DMS153 treated with DMSO at 0.1 percent for 48 hours (cell line): Measurements from ENCODE around the gene UBE2M.
"Not testable (repeated sequence)": the region's sequence is repeated elsewhere in the genome, so short reads cannot be mapped to it uniquely, and the experiment has no call there.

Source experiments
- DNase-seq: peaks from one replicate; lab custom pipeline; 2025; ENCODE audit not compliant: unreplicated experiment; lab: John Stamatoyannopoulos, UW

Gene UBE2M

DNA sequence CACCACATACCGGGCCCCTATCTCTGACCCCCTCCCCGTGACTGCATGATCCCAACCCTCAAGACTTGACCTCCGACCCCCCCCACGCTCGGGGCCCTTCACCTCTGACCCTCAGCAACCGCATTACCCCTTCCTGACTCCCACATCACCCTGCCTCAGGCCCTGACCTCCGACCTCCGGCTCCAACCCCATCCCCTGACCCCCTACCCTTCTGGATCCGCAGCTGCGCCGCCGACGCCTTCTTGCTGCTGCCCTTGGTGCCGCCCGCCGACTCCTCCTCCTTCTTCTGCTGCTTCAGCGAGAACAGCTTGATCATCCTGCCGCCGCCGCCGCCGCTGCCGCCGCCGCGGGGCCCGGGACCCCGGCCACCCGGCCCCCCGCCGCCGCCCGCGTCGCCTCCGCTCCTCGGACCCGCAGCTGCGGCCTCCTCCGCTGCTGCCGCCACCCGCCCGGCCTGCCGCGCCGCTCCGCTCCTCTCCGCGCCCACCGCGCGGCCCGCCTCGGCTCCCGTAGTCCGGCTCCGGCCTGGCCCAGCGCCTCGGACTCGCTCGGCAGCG is at the start of gene UBE2M:
TSS of gene UBE2M (minus strand) at position 546 of the 557 bp plus-strand sequence. CDS start at position 316, 230 bp downstream.
- DNase-seq: no peak

DNA sequence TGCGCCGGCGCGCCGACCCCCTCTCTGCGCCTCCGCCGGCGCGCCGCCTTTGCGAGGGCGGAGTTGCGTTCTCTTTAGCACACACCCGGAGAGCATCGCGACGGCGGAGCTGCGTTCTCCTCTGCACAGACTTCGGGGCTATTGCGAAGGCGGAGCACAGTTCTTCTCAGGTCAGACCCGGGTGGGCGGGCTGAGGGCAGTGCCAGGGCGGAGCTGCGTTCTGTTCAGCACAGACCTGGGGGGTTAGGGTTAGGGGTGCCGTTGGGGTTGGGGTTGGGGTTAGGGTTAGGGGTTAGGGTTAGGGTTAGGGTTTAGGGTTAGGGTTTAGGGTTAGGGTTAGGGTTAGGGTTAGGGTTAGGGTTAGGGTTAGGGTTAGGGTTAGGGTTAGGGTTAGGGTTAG is 48.8 kb upstream of the UBE2M start:
- DNase-seq: not testable (repeated sequence)

DNA sequence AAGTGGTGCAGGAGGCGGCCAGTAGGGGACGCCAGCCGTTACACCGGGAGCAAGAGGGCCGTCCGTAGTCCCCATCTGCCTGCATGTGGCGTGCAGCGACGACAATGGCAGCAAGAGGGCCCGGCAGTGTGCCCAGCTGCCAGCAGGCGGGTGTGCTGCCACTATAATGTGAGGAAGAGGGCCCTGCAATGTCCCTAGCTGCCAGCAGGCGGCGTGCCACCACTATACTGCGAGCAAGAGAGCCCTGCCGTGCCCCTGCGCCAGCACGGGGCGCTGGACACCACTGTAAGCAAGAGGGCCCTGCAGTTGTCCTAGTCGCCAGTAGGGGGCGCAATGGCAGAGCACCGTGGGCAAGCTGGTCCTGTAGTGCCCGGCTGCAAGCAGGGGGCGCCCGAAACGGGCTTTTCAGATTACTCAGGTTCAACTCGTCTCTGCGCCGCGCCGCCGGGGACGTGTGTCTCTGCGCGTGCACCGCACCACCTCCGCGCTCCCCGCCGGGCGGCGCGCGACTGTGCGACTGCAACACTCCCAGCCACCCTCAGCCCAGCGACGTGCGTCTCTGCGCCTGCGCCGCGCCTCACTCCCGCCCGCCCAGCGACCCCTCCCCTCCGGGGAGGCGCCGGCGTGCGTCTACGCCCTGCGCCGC is 48.0 kb upstream of the UBE2M start:
- not testable (repeated sequence) for DNase-seq

GRCh38 chr19:58586133-58586765 is 27.8 kb upstream of the UBE2M start:
- DNase-seq: no peak

- DNase-seq: no peak
Observed at GRCh38 chr19:58585442-58586132, 27.2 kb upstream of the UBE2M start.

DNA sequence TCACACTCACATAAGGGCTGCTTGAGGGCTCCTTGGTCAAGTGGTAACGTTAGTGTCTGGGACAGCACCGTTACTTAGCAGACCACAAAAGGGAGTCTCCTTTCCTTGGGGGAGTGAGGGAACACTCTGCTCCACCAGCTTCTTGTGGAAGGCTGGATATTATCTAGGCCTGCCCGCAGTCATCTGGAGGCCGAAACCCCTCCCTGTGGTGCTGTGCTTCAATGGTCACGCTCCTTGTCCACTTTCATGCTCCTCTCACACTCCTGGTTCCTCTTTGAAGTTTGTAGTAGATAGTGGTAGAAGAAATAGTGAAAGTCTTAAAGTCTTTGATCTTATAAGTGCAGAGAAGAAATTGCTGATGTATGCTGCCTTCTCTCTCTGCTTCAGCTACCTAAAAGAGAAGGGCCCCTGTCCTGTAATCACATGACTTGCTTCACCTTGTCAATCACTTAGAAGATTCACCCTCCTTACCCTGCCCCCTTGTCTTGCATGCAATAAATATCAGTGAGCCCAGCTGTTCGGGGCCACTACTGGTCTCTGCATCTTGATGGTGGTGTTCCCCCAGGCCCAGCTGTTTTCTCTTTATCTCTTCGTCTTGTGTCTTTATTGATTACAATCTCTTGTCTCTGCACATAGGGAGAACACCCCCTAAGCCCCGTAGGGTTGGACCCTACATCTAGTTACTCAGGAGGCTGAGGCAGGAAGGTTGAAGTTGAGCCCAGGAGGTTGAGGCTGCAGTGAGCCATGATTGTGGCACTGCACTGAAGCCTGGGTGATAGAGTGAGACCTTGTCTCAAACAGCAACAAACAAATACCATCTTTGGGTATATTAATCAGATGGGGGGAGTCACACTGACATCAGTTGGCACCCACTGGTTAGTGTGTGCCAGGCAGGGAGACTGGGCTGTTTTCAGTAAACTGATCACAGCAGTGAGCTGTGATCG is 26.4 kb upstream of the UBE2M start:
- DNase-seq: no peak

DNA sequence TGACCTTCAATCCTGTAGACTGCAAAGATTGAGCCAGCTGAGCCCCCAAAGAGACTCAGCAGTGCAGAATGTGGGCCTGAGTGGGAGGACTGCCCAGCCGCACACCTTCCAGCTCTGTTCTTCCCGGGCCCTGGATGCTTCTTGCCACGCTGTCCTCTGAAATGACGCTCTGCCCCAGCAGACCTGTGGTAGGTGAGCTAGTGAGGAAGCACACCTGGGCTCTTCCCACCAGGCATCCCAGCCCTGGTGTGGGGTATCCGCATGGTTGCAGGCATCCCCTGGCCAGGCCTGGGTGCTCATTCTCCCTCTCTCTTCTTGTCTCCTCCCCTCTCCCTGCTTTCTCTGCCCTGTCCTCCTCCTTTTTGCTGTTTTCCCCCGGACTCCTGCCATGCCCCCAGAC is 24.6 kb upstream of the UBE2M start:
- DNase-seq: no peak

- no peak for DNase-seq
Observed at GRCh38 chr19:58581227-58582141, 23.1 kb upstream of the UBE2M start.

- no peak for DNase-seq
Observed at GRCh38 chr19:58579473-58580142, 21.2 kb upstream of the UBE2M start.

DNA sequence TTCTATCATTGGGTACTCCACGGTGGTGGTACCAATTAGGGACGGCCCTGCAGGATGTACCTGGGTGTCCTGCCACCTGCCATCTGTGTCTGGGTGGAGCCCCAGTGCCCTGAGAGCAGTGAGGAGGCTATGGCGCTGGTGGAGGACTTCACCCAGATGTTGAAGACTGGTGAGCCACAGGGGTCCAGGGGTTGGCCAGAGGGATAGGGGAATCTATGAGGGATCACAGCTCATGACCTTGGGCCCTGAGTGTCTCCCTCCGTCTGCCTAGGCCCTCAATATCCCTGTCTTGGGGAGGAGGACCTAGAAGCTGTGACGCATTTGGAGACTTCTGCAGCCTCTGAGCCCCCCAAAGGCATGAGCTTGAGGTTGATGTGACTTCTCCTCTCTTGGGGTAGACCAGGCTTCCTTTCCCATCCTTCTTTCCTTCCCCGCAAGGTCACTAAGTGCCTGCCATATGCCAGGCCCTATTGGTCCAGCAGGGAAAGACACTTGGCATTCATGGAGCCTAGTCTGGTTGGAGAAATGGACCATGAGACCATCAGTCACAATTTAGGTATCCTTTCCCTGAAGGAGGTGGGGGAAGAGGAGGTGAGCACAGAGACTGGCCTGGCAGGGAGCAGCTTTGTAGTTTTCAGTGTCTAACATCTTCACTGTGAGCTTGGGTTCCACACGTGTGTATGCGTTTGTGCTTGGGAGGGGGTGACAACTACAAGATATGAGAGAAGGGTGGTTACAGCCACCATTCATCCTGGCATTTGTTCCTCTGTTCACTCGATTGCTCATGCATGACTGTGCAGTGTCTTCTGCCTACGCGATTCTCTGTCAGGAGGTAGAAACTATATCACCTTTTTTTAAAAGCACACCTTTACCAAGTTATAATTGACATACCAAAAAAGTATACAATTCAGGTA is 19.9 kb upstream of the UBE2M start:
- no peak for DNase-seq

DNA sequence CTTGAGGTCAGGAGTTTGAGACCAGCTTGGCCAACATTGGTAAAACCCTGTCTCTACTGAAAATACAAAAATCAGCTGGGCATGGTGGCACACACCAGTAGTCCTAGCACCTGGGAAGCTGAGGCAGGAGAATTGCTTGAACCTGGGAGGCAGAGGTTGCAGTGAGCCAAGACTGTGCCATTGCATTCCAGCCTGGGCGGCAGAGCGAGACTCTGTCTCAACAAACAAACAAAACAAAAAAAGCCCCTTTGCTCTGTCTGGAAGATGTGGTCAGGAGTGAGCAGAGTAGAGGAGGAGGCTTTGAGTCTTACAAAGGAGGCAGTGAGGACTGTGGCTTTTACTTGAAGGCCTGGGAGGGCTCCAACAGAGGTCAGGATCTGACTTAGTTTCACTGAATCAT is 19.2 kb upstream of the UBE2M start:
- not testable (repeated sequence) for DNase-seq

DNA sequence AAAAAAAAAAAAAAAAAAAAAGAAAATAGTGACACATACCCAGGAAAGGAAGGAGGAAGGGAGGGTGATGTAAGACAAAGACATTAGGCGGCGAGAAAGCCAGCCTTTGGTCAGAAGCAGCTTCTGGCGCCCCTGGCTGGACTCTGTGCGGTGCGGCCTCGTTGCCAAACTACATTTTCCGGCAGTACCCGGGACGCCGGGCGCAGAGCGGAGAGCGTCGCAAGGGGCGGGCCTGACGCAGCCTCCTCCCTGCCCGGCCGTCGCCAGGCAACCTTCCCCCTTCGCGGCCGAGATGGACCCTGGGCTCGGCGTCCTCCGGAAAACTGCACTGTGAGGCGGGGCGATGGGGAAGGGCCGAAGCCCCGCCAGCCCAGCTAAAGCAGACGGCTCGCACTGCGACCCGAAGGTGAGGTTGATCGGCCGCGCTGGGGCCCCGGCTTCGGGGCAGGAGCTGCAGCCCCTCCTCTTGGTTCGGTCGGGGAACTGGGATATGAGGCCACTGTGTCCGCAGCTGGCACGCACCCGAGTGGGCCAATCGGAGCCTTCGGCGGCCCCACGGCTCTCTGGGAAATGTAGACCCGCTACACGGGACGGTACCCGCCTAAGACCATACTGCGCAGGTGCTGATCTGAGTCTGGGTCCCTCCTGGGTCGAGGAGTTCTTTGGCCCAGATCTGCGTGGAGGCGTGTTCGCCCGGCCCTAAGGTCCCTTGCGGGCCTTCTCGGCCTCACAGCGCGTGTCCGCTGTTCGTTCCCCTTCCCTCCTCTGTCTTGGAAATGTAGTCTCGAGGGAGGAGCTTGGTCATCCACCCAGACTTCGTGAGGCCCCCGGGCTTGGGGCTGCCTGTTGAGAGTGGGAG is 17.0 kb upstream of the UBE2M start:
- no peak for DNase-seq

GRCh38 chr19:58573658-58574164 is 15.3 kb upstream of the UBE2M start:
- no peak for DNase-seq

DNA sequence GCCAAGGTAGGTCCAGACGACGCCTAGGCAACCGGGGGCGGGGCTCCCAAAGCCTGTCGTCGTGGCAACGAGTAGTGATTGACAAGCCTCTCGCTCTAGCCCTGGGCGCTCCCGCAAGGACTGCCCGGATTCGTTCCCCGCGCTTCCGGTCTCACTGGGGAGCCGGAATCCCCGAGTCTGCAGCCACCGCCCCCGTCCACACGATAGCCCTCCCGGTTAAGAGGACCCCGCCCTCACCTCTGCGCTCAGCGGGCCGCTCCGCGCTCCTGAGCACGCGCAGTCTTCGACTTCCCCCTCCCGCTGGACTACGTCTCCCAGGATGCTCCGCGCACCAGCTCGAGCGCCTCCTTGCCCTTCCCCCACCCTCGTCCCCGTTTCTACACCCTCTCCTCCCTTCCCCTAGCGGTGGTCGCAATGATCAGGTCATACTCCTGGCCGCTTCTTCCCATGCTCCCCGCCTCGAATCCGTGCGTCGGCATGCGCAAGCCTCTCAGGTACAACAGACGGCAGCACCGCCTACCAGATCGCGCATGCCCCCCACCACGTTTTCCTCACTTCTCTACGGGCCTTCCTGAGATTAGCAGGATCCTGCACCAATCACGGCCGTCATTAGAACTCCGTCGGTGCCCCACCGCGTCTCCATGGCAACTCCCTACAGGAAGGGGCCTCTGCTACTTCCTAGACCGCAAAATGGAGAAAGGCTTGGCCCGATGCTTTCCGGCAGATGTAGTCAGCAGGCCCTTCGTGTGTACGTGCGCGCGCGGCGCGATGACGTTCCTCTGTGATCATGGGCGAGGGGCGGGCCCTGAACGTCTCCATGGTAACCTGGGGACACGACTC is 14.6 kb upstream of the UBE2M start, which contains the start of gene MZF1:
TSS of gene MZF1 (minus strand) at position 518 of the 840 bp plus-strand sequence. CDS start 1,946 bp downstream, outside the sequence.
- DNase-seq: no peak

DNA sequence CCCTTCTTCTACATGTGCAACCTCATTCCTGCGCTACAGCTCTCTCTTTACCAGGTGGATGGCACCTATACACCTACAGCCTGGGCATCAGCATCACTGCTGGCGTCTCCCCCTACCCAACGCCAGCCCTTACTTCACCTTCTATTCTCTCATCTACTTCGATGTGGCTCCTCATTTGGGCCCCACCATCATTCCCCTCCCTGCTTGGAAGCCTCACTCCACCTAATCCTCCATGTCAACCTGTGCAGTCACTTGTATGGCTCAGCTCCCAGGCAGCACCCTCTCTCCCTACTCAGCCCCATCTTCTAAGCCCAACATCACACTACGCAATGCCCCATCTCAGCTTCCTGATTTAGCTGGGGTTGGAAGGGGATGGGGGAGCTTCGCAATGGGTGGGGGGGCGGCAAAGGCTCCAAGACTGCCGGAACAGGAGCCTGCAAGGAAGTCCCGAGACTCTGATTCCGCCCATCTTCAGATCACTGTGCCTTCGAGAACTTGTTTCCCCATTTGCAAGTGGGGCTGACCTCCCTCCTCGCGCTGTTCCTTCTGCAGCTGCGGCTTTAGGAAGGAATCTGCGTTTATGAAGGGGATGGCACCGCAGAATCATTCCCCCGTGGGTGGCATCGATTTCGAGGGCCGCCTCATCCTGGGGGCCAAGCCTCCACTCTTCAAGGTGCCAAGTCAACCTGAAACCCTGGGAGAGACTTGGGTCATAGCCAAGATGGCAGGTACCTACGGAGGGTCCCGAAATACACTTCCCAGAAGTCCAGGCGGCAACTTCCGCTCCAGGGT is 13.8 kb upstream of the UBE2M start:
- DNase-seq: no peak
